Measurements from ENCODE around the gene ADRA2C. TPM values are rescaled to one million over a fixed set of nuclear protein-coding genes. Genes with fewer than 3 reads are reported as not detected.

Gene ADRA2C
- total RNA-seq, result 1 to 10 TPM in 3 of 4 donors, under 1 TPM in 1; 0.61 to 4.6 (median 3.6) TPM

GRCh38 chr4:3766036-3766784 lies at the start of gene ADRA2C:
Gene ADRA2C (plus strand): TSS chr4:3766385. CDS start chr4:3766607, 222 bp downstream.
- TF ChIP-seq POLR2A (IDR thresholded peaks at IDR 0.05), result no peak
- no peak for TF ChIP-seq CTCF (IDR thresholded peaks at IDR 0.05)
- peak within 1 kb of the TSS; percentile 20 to 80 (median 46) for H3K27ac ChIP-seq
- no peak for DNase-seq
- no CpG with 5 or more reads among the region's 131 CpGs for WGBS, 2 donors
- H3K4me1 ChIP-seq, result peaks cover 0 to 24% (median 6%) of the 10 kb centered on the region in 3 donors
- no peaks in the 10 kb centered on the region for H3K9me3 ChIP-seq
- intact Hi-C loops (cut with DNase I), result no loop called here
- H3K36me3 ChIP-seq, result no peaks in the 10 kb centered on the region
- H3K4me3 ChIP-seq, result peak within 1 kb of the TSS; percentile 28 to 60 (median 42)
- peaks cover 0 to 78% (median 2%) of the 10 kb centered on the region in 4 donors for H3K27me3 ChIP-seq

- H3K27me3 ChIP-seq, result peaks cover 0 to 78% (median 0%) of the 10 kb centered on the region in 4 donors
- no peak for DNase-seq
- H3K9me3 ChIP-seq, result peaks cover 0 to 11% (median 9%) of the 10 kb centered on the region in 3 donors
- intact Hi-C loops (cut with DNase I), result no loop called here
- TF ChIP-seq CTCF (IDR thresholded peaks at IDR 0.05), result no peak
- TF ChIP-seq POLR2A (IDR thresholded peaks at IDR 0.05), result no peak
- 100% methylated on average over 2 of the region's 10 CpGs; no CpG with 5 or more reads in 1 of the 2 donors for WGBS, 2 donors
- H3K36me3 ChIP-seq, result no peaks in the 10 kb centered on the region
- peaks cover 0 to 19% (median 0%) of the 10 kb centered on the region in 3 donors for H3K4me1 ChIP-seq
- H3K4me3 ChIP-seq, result no peak overlapping the region
- H3K27ac ChIP-seq, result no peak overlapping the region
These were observed 49.5 kb upstream of the ADRA2C start for GRCh38 chr4:3716631-3717235.

GRCh38 chr4:3717241-3717640 lies 48.9 kb upstream of the ADRA2C start:
- TF ChIP-seq CTCF (IDR thresholded peaks at IDR 0.05), result no peak
- no peak for TF ChIP-seq POLR2A (IDR thresholded peaks at IDR 0.05)
- peaks cover 0 to 21% (median 0%) of the 10 kb centered on the region in 3 donors for H3K4me1 ChIP-seq
- intact Hi-C loops (cut with DNase I), result no loop called here
- WGBS, 2 donors, result 73 to 88% methylated on average over 4 of the region's 6 CpGs
- H3K4me3 ChIP-seq, result no peak overlapping the region
- no peak overlapping the region for H3K27ac ChIP-seq
- no peaks in the 10 kb centered on the region for H3K36me3 ChIP-seq
- H3K27me3 ChIP-seq, result peaks cover 0 to 83% (median 0%) of the 10 kb centered on the region in 4 donors
- H3K9me3 ChIP-seq, result peaks cover 0 to 11% (median 9%) of the 10 kb centered on the region in 3 donors
- DNase-seq, result no peak

GRCh38 chr4:3718462-3718861 lies 47.7 kb upstream of the ADRA2C start:
- TF ChIP-seq POLR2A (IDR thresholded peaks at IDR 0.05) (no peak), CTCF (IDR thresholded peaks at IDR 0.05) (no peak)
- no peak overlapping the region for H3K4me3 ChIP-seq
- peaks cover 0 to 18% (median 15%) of the 10 kb centered on the region in 3 donors for H3K9me3 ChIP-seq
- WGBS, 2 donors, result 70 to 82% methylated on average over 2 of the region's 2 CpGs
- intact Hi-C loops (cut with DNase I), result no loop called here
- peaks cover 0 to 24% (median 0%) of the 10 kb centered on the region in 3 donors for H3K4me1 ChIP-seq
- H3K27me3 ChIP-seq, result peaks cover 0 to 90% (median 0%) of the 10 kb centered on the region in 4 donors
- DNase-seq, result no peak
- H3K36me3 ChIP-seq, result no peaks in the 10 kb centered on the region
- H3K27ac ChIP-seq, result no peak overlapping the region

- WGBS, 2 donors, result 92 to 100% methylated on average over 2 to 6 of the region's 7 CpGs
- Histone ChIP-seq H3K9me3 (peaks cover 0 to 18% (median 15%) of the 10 kb centered on the region in 3 donors), H3K4me1 (peaks cover 0 to 30% (median 3%) of the 10 kb centered on the region in 3 donors), H3K27me3 (peaks cover 0 to 94% (median 0%) of the 10 kb centered on the region in 4 donors), H3K36me3 (no peaks in the 10 kb centered on the region), H3K27ac (no peak overlapping the region), H3K4me3 (no peak overlapping the region)
- DNase-seq, result no peak
- intact Hi-C loops (cut with DNase I), result no loop called here
- no peak for TF ChIP-seq POLR2A (IDR thresholded peaks at IDR 0.05)
- TF ChIP-seq CTCF (IDR thresholded peaks at IDR 0.05), result no peak
These were observed 47.0 kb upstream of the ADRA2C start for GRCh38 chr4:3719191-3719590.
